Smooth muscle cell (in vitro differentiated cells): ENCODE data around the gene PLEKHM3. TPM values are rescaled to one million over a fixed set of nuclear protein-coding genes. Genes with fewer than 3 reads are reported as not detected.

Experiments used
- DNase-seq: peaks from one replicate; lab custom pipeline; 2025; ENCODE audit not compliant: unreplicated experiment; lab: John Stamatoyannopoulos, UW
- H2AFZ ChIP-seq: fragments of 200-600 bp; sonication (generic); 2 replicates; pipeline ENCODE4 v1.6.0; 2016; ENCODE audit warnings: antibody characterized with exemption, low read depth, mild to moderate bottlenecking
- H3F3A ChIP-seq: fragments of 200-600 bp; sonication (generic); 2 replicates; pipeline ENCODE4 v1.6.0; 2017; ENCODE audit warnings: antibody characterized with exemption, low read depth
- H3K27ac ChIP-seq: fragments of 200-600 bp; sonication (generic); 2 replicates; pipeline ENCODE4 v1.5.1; 2016; ENCODE audit warnings: low read depth, mild to moderate bottlenecking
- H3K27me3 ChIP-seq: fragments of 200-600 bp; sonication (generic); 2 replicates; pipeline ENCODE4 v1.6.1; 2016; ENCODE audit warnings: low read depth, mild to moderate bottlenecking
- H3K36me3 ChIP-seq: fragments of 200-600 bp; sonication (generic); 2 replicates; pipeline ENCODE4 v1.5.1; 2016; ENCODE audit warnings: low read depth
- H3K4me1 ChIP-seq: fragments of 200-600 bp; sonication (generic); 2 replicates; pipeline ENCODE4 v1.5.1; 2016; ENCODE audit warnings: low read depth
- H3K4me2 ChIP-seq: fragments of 200-600 bp; sonication (generic); 2 replicates; pipeline ENCODE4 v1.6.0; 2016; ENCODE audit warnings: mild to moderate bottlenecking
- H3K4me3 ChIP-seq: fragments of 200-600 bp; sonication (generic); 2 replicates; pipeline ENCODE4 v1.5.1; 2016; ENCODE audit warnings: mild to moderate bottlenecking
- H3K79me2 ChIP-seq: fragments of 200-600 bp; sonication (generic); 2 replicates; pipeline ENCODE4 v1.6.0; 2016; ENCODE audit warnings: low read depth, mild to moderate bottlenecking
- H3K9ac ChIP-seq: fragments of 200-600 bp; sonication (generic); 2 replicates; pipeline ENCODE4 v1.6.0; 2016; ENCODE audit warnings: low read depth
- H3K9me3 ChIP-seq: fragments of 200-600 bp; sonication (generic); replicated peaks from 2 replicates; pipeline ENCODE4 v1.5.1; 2016; ENCODE audit warnings: low read depth
- H4K20me1 ChIP-seq: fragments of 200-600 bp; sonication (generic); 2 replicates; pipeline ENCODE4 v1.6.0; 2016; ENCODE audit warnings: low read depth
- WGBS: methylation state at CpG from one replicate; pipeline ENCODE4 v1.1.7; 2016; ENCODE audit warnings: low lambda C conversion rate; 5-methylcytosine and 5-hydroxymethylcytosine counted together
- polyA plus RNA-seq: library from polyadenylated mRNA; unstranded; fragments of >200 nt; fragmentation: Nextera tagmentation; extraction: Ambion mirVana; gene quantifications from 2 replicates; pipeline ENCODE4 v1.2.1, GENCODE V29; 2016
- total RNA-seq: library from RNA; depleted of rRNA; stranded (reverse); fragments of >200 nt; gene quantifications from 2 replicates; pipeline ENCODE4 v1.2.3, GENCODE V29; 2014
- TF ChIP-seq, protein P1 (sequence below): fragments of 200-600 bp; sonication (generic); IDR thresholded peaks from 2 replicates; pipeline ENCODE4 v1.5.1; 2017; ENCODE audit warnings: borderline replicate concordance, mild to moderate bottlenecking, antibody characterized with exemption; ENCODE audit not compliant: insufficient read depth, poor library complexity, severe bottlenecking

Gene PLEKHM3
- total and polyA plus RNA-seq, 2 experiments from 2014 or later = 3.8 to 10.3 TPM

DNA sequence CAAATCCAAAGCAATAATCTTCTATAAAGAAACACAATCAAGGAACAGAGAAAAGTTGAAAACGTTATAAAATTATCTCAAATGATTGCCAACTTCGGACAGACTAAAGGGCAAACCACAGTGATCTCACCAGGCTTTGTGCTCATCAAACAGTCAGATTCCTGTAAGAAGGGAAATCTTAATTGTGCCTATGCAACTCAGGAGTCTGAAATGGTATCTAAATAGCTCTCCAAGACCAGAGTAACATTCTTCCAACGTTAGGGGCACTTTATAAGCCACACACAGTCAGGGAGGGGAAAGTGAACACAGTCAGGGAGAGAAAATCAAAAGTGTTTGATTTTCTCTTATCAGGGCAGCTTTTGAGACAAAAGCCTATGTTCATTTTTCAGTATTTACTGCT, 29.4 kb downstream of the PLEKHM3 start:
- WGBS = 70% methylated on average over 3 of the region's 3 CpGs

DNA sequence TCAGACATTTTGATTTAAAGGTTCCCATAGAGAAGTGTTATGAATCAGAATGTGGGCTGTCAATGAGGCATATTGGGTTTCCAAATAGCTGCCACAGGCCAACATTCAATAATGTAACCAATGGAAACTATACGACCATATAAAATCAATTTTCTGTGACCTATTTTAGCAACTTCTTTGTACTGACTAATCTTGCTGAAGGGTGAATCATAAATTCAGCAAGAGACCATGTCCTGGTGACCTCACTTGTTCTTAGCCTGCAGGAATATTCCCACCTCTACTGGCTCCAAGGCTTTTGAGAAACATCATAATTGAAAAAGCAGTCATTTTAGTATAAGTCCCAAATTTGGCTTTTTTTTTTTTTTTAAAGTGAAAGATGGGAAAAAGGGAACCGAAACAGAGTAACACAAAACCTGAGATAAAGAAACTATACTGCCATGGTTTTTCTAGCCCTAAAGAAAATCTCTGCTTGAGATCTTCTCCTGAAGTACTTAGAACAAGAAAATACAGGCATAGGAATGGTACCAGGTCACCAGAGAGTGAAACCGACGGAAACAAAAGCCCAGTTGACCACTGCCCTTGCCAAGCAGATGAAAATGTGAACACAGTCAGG, 32.1 kb downstream of the PLEKHM3 start:
- no peaks in the 10 kb centered on the region for H3K36me3 ChIP-seq
- H3K9me3 ChIP-seq = no peaks in the 10 kb centered on the region
- TF ChIP-seq, protein P1, sequence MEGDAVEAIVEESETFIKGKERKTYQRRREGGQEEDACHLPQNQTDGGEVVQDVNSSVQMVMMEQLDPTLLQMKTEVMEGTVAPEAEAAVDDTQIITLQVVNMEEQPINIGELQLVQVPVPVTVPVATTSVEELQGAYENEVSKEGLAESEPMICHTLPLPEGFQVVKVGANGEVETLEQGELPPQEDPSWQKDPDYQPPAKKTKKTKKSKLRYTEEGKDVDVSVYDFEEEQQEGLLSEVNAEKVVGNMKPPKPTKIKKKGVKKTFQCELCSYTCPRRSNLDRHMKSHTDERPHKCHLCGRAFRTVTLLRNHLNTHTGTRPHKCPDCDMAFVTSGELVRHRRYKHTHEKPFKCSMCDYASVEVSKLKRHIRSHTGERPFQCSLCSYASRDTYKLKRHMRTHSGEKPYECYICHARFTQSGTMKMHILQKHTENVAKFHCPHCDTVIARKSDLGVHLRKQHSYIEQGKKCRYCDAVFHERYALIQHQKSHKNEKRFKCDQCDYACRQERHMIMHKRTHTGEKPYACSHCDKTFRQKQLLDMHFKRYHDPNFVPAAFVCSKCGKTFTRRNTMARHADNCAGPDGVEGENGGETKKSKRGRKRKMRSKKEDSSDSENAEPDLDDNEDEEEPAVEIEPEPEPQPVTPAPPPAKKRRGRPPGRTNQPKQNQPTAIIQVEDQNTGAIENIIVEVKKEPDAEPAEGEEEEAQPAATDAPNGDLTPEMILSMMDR = no peak
- no peak overlapping the region for H3K27ac ChIP-seq
- no peaks in the 10 kb centered on the region for H3F3A ChIP-seq
- no peak overlapping the region for H3K4me2 ChIP-seq
- no peak overlapping the region for H3K9ac ChIP-seq
- H3K79me2 ChIP-seq = no peaks in the 10 kb centered on the region
- H3K4me3 ChIP-seq = no peak overlapping the region
- no peaks in the 10 kb centered on the region for H3K27me3 ChIP-seq
- 96% methylated on average over 4 of the region's 4 CpGs for WGBS
- DNase-seq = no peak
- H4K20me1 ChIP-seq = peaks cover 6% of the 10 kb centered on the region
- H2AFZ ChIP-seq = no peak overlapping the region
- no peaks in the 10 kb centered on the region for H3K4me1 ChIP-seq

More for the DNA sequence above, 29.4 kb downstream of the PLEKHM3 start:
- H3K9ac ChIP-seq = no peak overlapping the region
- no peaks in the 10 kb centered on the region for H3K36me3 ChIP-seq
- H3F3A ChIP-seq = no peaks in the 10 kb centered on the region
- no peak overlapping the region for H2AFZ ChIP-seq
- H3K79me2 ChIP-seq = no peaks in the 10 kb centered on the region
- no peaks in the 10 kb centered on the region for H4K20me1 ChIP-seq
- no peak overlapping the region for H3K4me3 ChIP-seq
- DNase-seq = no peak
- no peaks in the 10 kb centered on the region for H3K9me3 ChIP-seq
- H3K27me3 ChIP-seq = no peaks in the 10 kb centered on the region
- TF ChIP-seq, protein P1 = no peak
- no peak overlapping the region for H3K4me2 ChIP-seq
- H3K27ac ChIP-seq = no peak overlapping the region
- H3K4me1 ChIP-seq = no peaks in the 10 kb centered on the region

DNA sequence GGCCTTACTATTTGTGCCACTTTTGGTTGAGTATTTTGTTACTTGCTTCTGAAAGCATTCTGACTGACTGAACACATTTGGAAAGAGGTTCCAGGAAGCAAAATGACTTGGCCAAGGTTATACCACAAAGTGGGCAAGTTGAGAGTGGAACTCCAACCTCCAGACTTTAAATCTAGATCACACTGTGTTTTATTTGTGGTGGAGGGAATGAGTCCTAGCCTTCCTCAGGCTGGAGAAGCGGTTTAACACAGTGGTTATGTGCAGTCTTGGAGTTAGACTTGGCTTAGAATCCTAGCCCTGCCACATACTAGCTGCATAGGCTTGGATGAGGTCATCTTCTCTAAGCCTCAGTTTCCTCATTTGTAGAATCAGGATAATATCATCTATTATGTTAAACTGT, 33.4 kb downstream of the PLEKHM3 start:
- H3K4me1 ChIP-seq = no peaks in the 10 kb centered on the region
- DNase-seq = no peak
- no peak overlapping the region for H3K4me2 ChIP-seq
- H4K20me1 ChIP-seq = peaks cover 16% of the 10 kb centered on the region
- H3K27ac ChIP-seq = no peak overlapping the region
- H3K27me3 ChIP-seq = no peaks in the 10 kb centered on the region
- no peaks in the 10 kb centered on the region for H3K36me3 ChIP-seq
- H3F3A ChIP-seq = no peaks in the 10 kb centered on the region
- H3K9me3 ChIP-seq = no peaks in the 10 kb centered on the region
- no peaks in the 10 kb centered on the region for H3K79me2 ChIP-seq
- TF ChIP-seq, protein P1 = no peak
- H2AFZ ChIP-seq = no peak overlapping the region
- no peak overlapping the region for H3K4me3 ChIP-seq
- 89% methylated on average over 1 of the region's 1 CpG for WGBS
- no peak overlapping the region for H3K9ac ChIP-seq

DNA sequence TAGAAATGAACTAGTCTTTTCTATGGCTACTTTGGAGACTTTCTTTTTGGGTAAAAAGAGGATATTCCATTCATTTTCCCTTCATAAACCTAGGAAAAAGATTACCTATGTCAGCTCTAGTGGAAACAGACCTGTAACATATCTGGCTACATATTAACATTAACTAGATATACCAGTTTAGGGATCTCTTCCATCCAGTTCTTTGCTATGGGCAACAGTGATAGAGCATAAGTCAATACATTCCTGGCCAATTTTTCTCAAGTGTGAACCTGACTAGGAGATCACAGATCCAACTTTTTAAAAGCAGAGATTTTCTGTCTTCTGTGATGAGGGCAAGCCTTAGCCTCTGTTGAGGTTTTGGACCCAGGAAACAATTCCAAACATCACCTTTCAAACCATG, 34.5 kb downstream of the PLEKHM3 start:
- DNase-seq = no peak
- no peaks in the 10 kb centered on the region for H3K79me2 ChIP-seq
- TF ChIP-seq, protein P1 = no peak
- H3K36me3 ChIP-seq = no peaks in the 10 kb centered on the region
- peaks cover 16% of the 10 kb centered on the region for H4K20me1 ChIP-seq
- H3F3A ChIP-seq = no peaks in the 10 kb centered on the region
- no peak overlapping the region for H3K9ac ChIP-seq
- no peak overlapping the region for H2AFZ ChIP-seq
- no peaks in the 10 kb centered on the region for H3K27me3 ChIP-seq
- H3K27ac ChIP-seq = no peak overlapping the region
- no peak overlapping the region for H3K4me2 ChIP-seq
- H3K4me3 ChIP-seq = no peak overlapping the region
- no peaks in the 10 kb centered on the region for H3K4me1 ChIP-seq
- H3K9me3 ChIP-seq = no peaks in the 10 kb centered on the region
